HepG2 (cell line): ENCODE measurements around the gene ARMH1. TPM values are rescaled to one million over a fixed set of nuclear protein-coding genes. Genes with fewer than 3 reads are reported as not detected.

Experiments
- CENPBD1 ChIP-seq: sonication (generic); formaldehyde crosslinking; IDR thresholded peaks from 2 replicates; pipeline ENCODE4 v1.8.0; 2022; ENCODE audit warnings: missing genetic modification reagents, low read depth, mild to moderate bottlenecking, borderline replicate concordance
- E2F5 ChIP-seq: sonication (generic); formaldehyde crosslinking; conservative IDR thresholded peaks from 2 replicates; pipeline ENCODE4 v1.4.0; 2020; ENCODE audit warnings: missing genetic modification reagents
- EP300 ChIP-seq, 3 experiments: sonication (generic) in 1 of 3; formaldehyde crosslinking in 1 of 3; IDR thresholded peaks; 2 replicates each; pipeline versions ENCODE4 v1.5.1 to v1.6.1; 2011 to 2020; ENCODE audit warnings: low read depth in 2 of 3, low read length in 2 of 3, borderline replicate concordance in 1 of 3, improper control_type of control experiment in 1 of 3, mild to moderate bottlenecking in 1 of 3, missing genetic modification reagents in 1 of 3, moderate library complexity in 1 of 3
- FOXK2 ChIP-seq: fragments of 450-650 bp; IDR thresholded peaks from 2 replicates; pipeline ENCODE4 v1.6.1; 2016
- MEIS1 ChIP-seq: sonication (generic); formaldehyde crosslinking; IDR thresholded peaks from 2 replicates; pipeline ENCODE4 v1.9.0; 2021; ENCODE audit warnings: mild to moderate bottlenecking, missing genetic modification reagents, moderate library complexity, borderline replicate concordance
- MZF1 ChIP-seq: sonication (generic); formaldehyde crosslinking; IDR thresholded peaks from 2 replicates; pipeline ENCODE4 v1.8.1; 2023; ENCODE audit warnings: mild to moderate bottlenecking, missing genetic modification reagents, borderline replicate concordance
- RAD21 ChIP-seq: fragments of 450-650 bp; formaldehyde crosslinking; IDR thresholded peaks from 2 replicates; pipeline ENCODE4 v1.5.0; 2020; ENCODE audit warnings: mild to moderate bottlenecking
- TBP ChIP-seq: sonication (generic); formaldehyde crosslinking; IDR thresholded peaks from 2 replicates; pipeline ENCODE4 v1.5.0; 2020; ENCODE audit warnings: missing genetic modification reagents
- ZBTB7A ChIP-seq: sonication (generic); formaldehyde crosslinking; IDR thresholded peaks from 2 replicates; pipeline ENCODE4 v1.8.0; 2022; ENCODE audit warnings: mild to moderate bottlenecking, missing genetic modification reagents
- ZBTB8A ChIP-seq: sonication (generic); formaldehyde crosslinking; IDR thresholded peaks from 2 replicates; pipeline ENCODE4 v1.4.0; 2020; ENCODE audit warnings: mild to moderate bottlenecking, low read depth, missing genetic modification reagents, borderline replicate concordance
- ZFP91 ChIP-seq: sonication (generic); formaldehyde crosslinking; IDR thresholded peaks from 2 replicates; pipeline ENCODE4 v1.9.0; 2022; ENCODE audit warnings: missing genetic modification reagents, mild to moderate bottlenecking, borderline replicate concordance
- ZFY ChIP-seq: sonication (generic); formaldehyde crosslinking; IDR thresholded peaks from 2 replicates; pipeline ENCODE4 v1.4.0; 2020; ENCODE audit warnings: missing genetic modification reagents
- ZMYM4 ChIP-seq: sonication (generic); formaldehyde crosslinking; IDR thresholded peaks from 2 replicates; pipeline ENCODE4 v1.8.1; 2023; ENCODE audit warnings: mild to moderate bottlenecking, missing genetic modification reagents
- ZNF281 ChIP-seq: sonication (generic); formaldehyde crosslinking; IDR thresholded peaks from 2 replicates; pipeline ENCODE4 v1.4.0; 2020; ENCODE audit warnings: missing genetic modification reagents, borderline replicate concordance
- ZNF451 ChIP-seq: sonication (generic); formaldehyde crosslinking; IDR thresholded peaks from 2 replicates; pipeline ENCODE4 v1.5.0; 2020; ENCODE audit warnings: mild to moderate bottlenecking, missing genetic modification reagents
- ZNF746 ChIP-seq: sonication (generic); formaldehyde crosslinking; IDR thresholded peaks from 2 replicates; pipeline ENCODE4 v1.8.0; 2022; ENCODE audit warnings: mild to moderate bottlenecking, missing genetic modification reagents
- polyA plus RNA-seq, 8 experiments: library from polyadenylated mRNA; depleted of rRNA in 3 of 8; stranded (reverse) in 7 of 8; unstranded in 1 of 8; fragments of >200 nt; fragmentation: Illumina TruSeq in 4 of 8; extraction: Trizol in 4 of 8; gene quantifications; 2 replicates each; pipeline versions ENCODE4 v1.2.1 to v1.2.3, GENCODE V29; 2011 to 2016; ENCODE audit warnings: low read depth in 4 of 8, missing spikeins in 1 of 8, mixed read lengths in 1 of 8; ENCODE audit not compliant: insufficient read depth in 1 of 8
- total RNA-seq, 5 experiments: library from RNA; depleted of rRNA; stranded (reverse); fragments of >200 nt; fragmentation: Illumina TruSeq; extraction: Trizol; gene quantifications; 2 replicates each; pipeline ENCODE4 v1.2.3, GENCODE V29; 2016; ENCODE audit warnings: low read depth in 1 of 5
- TF ChIP-seq, protein P1 (sequence below): IDR thresholded peaks from 2 replicates; pipeline ENCODE4 v1.6.1; 2016
- TF ChIP-seq, protein P2 (sequence below): IDR thresholded peaks from 2 replicates; pipeline ENCODE4 v1.6.1; 2016; ENCODE audit warnings: missing genetic modification reagents, missing compliant biosample characterization
- TF ChIP-seq, protein P3 (sequence below): sonication (generic); formaldehyde crosslinking; IDR thresholded peaks from 2 replicates; pipeline ENCODE4 v1.8.1; 2023; ENCODE audit warnings: mild to moderate bottlenecking, inconsistent platforms, moderate library complexity, missing genetic modification reagents, borderline replicate concordance

The ARMH1 gene
- total and polyA plus RNA-seq, 2 of the 13 experiments (the other 11 are each of a cell fraction or from before 2014, with no cell fraction given): 0.69 TPM; not detected in 1

DNA sequence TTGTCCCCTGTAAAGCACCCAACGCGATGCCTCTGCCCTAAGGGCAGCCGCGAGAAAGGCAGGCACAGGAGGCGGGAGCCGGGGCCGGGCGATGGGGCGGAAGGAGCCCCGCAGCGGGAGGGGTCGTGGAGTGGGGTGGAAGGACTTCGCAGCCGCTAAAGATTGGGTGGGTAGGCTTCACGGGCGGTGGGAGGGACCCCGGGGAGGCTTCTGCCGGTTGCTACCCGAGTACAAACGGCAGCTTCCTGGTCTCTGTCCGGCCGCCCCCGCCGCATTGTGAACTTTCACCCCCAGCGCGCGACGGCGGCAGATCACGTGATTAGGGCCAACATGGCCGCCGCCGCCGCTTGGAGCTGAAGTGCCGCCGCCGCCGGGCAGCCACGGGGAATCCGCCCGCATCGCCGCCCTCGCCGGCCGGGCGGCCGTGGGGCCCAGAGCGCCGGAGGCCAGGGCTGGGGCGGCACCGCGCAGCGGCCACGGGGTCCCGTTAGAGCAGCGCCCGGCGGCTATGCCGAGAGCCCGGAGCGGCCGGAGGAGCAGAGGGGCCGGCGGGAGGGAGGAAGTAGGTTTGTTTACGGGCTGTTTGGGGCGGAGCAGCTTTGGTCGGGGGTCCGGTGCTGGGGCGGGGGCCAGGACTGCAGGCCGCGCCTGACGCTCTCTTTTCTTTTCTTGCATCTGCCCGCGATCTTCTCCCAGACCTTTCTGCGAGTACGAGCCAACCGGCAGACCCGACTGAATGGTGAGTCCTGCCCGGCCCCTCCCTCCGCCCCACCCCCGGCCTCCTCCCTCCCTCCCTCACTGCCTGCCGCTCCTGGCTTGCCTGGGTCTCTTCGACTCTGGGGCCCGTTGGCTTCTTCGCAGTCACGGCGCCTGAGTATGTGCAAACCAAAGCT lies 42.6 kb upstream of the ARMH1 start (continued):
- no peak; the same call in 1 of the 2 replicates for TF ChIP-seq E2F5 (CRISPR knock-in tag)
- peak; percentile 71 for TF ChIP-seq RAD21 (CRISPR knock-in tag)
- TF ChIP-seq, protein P1, sequence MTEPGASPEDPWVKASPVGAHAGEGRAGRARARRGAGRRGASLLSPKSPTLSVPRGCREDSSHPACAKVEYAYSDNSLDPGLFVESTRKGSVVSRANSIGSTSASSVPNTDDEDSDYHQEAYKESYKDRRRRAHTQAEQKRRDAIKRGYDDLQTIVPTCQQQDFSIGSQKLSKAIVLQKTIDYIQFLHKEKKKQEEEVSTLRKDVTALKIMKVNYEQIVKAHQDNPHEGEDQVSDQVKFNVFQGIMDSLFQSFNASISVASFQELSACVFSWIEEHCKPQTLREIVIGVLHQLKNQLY (CRISPR knock-in tag): peak; percentile 92; the same call in 1 of the 2 replicates
- TF ChIP-seq ZBTB7A (CRISPR knock-in tag): peak; percentile 64; the same call in 1 of the 2 replicates
- TF ChIP-seq, protein P2, sequence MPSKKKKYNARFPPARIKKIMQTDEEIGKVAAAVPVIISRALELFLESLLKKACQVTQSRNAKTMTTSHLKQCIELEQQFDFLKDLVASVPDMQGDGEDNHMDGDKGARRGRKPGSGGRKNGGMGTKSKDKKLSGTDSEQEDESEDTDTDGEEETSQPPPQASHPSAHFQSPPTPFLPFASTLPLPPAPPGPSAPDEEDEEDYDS: no peak
- no peak for TF ChIP-seq MZF1 (CRISPR knock-in tag)
- no peak for TF ChIP-seq CENPBD1 (CRISPR knock-in tag)
- no peak; the same call in 1 of the 2 replicates for TF ChIP-seq ZNF746 (CRISPR knock-in tag)
- no peak for TF ChIP-seq ZNF451
- TF ChIP-seq ZFP91 (CRISPR knock-in tag): peak; percentile 49
- no peak for TF ChIP-seq ZNF281 (CRISPR knock-in tag)
- no peak for TF ChIP-seq FOXK2
- no peak for TF ChIP-seq TBP (CRISPR knock-in tag)
- peak in 1 of 2 experiments; percentile 33; a peak in 1 of 4 replicates for TF ChIP-seq EP300 (IDR thresholded peaks at IDR 0.05; ENCODE audit: low read depth in 2 of 2, low read length in 2 of 2)
- no peak for TF ChIP-seq EP300 (CRISPR knock-in tag; IDR thresholded peaks at IDR 0.05; ENCODE audit: borderline replicate concordance)
- no peak for TF ChIP-seq ZBTB8A
- TF ChIP-seq, protein P3, sequence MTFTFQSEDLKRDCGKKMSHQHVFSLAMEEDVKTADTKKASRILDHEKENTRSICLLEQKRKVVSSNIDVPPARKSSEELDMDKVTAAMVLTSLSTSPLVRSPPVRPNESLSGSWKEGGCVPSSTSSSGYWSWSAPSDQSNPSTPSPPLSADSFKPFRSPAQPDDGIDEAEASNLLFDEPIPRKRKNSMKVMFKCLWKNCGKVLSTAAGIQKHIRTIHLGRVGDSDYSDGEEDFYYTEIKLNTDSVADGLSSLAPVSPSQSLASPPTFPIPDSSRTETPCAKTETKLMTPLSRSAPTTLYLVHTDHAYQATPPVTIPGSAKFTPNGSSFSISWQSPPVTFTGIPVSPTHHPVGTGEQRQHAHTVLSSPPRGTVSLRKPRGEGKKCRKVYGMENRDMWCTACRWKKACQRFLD: no peak
- peak; percentile 34; the same call in 1 of the 2 replicates for TF ChIP-seq MEIS1
- TF ChIP-seq ZFY: peak; percentile 59
- peak; percentile 37; the same call in 1 of the 2 replicates for TF ChIP-seq ZMYM4 (CRISPR knock-in tag)
